PC-3 (cell line): ENCODE measurements around the gene RRM1. TPM values are rescaled to one million over a fixed set of nuclear protein-coding genes. Genes with fewer than 3 reads are reported as not detected.

ENCODE experiments used
- ATAC-seq: fragments of 200-7000 bp; cut with Tn5 transposase; 2 replicates; pipeline ENCODE4 v1.9.1; 2020; ENCODE audit warnings: mild to moderate bottlenecking, moderate library complexity
- BruUV-seq: library from RNA; stranded (reverse); fragments of 400-500 nt; replicated peaks from 2 replicates; lab custom pipeline; 2021; lab: Mats Ljungman, UMichigan
- CTCF ChIA-PET: fragments of 300-600 bp; sonication (Branson Sonifier 250); formaldehyde crosslinking; loops from one replicate; lab custom pipeline; 2022; ENCODE audit warnings: antibody characterized with exemption; lab: Charles Lee
- POLR2A ChIA-PET: fragments of 300-600 bp; sonication (Branson Sonifier 250); formaldehyde crosslinking; loops from one replicate; lab custom pipeline; 2022; ENCODE audit warnings: antibody characterized with exemption; ENCODE audit not compliant: unreplicated experiment; lab: Charles Lee
- DNase-seq: peaks from one replicate; pipeline ENCODE4 v3.0.0-alpha.2; 2015
- H2AFZ ChIP-seq: fragments of 300-600 bp; sonication (generic); 2 replicates; pipeline ENCODE4 v1.6.0; 2016; ENCODE audit warnings: antibody characterized with exemption, low read length
- H3F3A ChIP-seq: fragments of 300-600 bp; sonication (generic); one replicate; pipeline ENCODE4 v1.6.0; 2017; ENCODE audit warnings: antibody characterized with exemption, low read length, control low read depth, mild to moderate bottlenecking; ENCODE audit not compliant: unreplicated experiment
- H3K27ac ChIP-seq: fragments of 300-600 bp; sonication (generic); 2 replicates; pipeline ENCODE4 v1.5.1; 2016; ENCODE audit warnings: mild to moderate bottlenecking, low read length
- H3K27me3 ChIP-seq: fragments of 300-600 bp; sonication (generic); 2 replicates; pipeline ENCODE4 v1.6.1; 2016; ENCODE audit warnings: low read length, mixed read lengths
- H3K36me3 ChIP-seq: fragments of 300-600 bp; sonication (generic); 2 replicates; pipeline ENCODE4 v1.6.1; 2016; ENCODE audit warnings: low read depth, mixed run types, low read length, mixed read lengths
- H3K4me1 ChIP-seq: fragments of 300-600 bp; sonication (generic); 2 replicates; pipeline ENCODE4 v1.5.1; 2016; ENCODE audit warnings: low read length; ENCODE audit not compliant: insufficient read depth
- H3K4me2 ChIP-seq: fragments of 300-600 bp; sonication (generic); 2 replicates; pipeline ENCODE4 v1.6.0; 2016; ENCODE audit warnings: low read length
- H3K4me3 ChIP-seq: fragments of 300-600 bp; sonication (generic); 2 replicates; pipeline ENCODE4 v1.5.1; 2016; ENCODE audit warnings: mild to moderate bottlenecking, low read length, mixed read lengths
- H3K79me2 ChIP-seq: fragments of 300-600 bp; sonication (generic); 2 replicates; pipeline ENCODE4 v1.6.1; 2017; ENCODE audit warnings: low read length, mixed read lengths
- H3K9ac ChIP-seq: fragments of 300-600 bp; sonication (generic); 2 replicates; pipeline ENCODE4 v1.6.0; 2016; ENCODE audit warnings: mild to moderate bottlenecking, low read length
- H3K9me2 ChIP-seq: fragments of 300-600 bp; sonication (generic); replicated peaks from 2 replicates; pipeline ENCODE4 v1.6.1; 2016; ENCODE audit warnings: mixed run types, low read length, mixed read lengths
- H3K9me3 ChIP-seq: fragments of 300-600 bp; sonication (generic); 2 replicates; pipeline ENCODE4 v1.6.1; 2016; ENCODE audit warnings: low read length, mixed read lengths
- H4K20me1 ChIP-seq: fragments of 300-600 bp; sonication (generic); 2 replicates; pipeline ENCODE4 v1.6.1; 2016; ENCODE audit warnings: low read length, mixed read lengths
- EZH2 ChIP-seq: fragments of 300-600 bp; sonication (generic); IDR thresholded peaks from one replicate; pipeline ENCODE4 v1.6.1; 2017; ENCODE audit warnings: antibody characterized with exemption, mild to moderate bottlenecking, low read length; ENCODE audit not compliant: unreplicated experiment
- EZH2phosphoT487 ChIP-seq: fragments of 300-600 bp; sonication (generic); IDR thresholded peaks from 2 replicates; pipeline ENCODE4 v1.6.1; 2018; ENCODE audit warnings: mild to moderate bottlenecking, antibody characterized with exemption, low read length, borderline replicate concordance
- intact Hi-C: fragments of 100-400 bp; cut with micrococcal nuclease; formaldehyde crosslinking; loops from 2 replicates; pipeline ENCODE4 v1.9.0; 2023
- total RNA-seq: library from RNA; depleted of rRNA; stranded (reverse); fragments of >200 nt; gene quantifications from 2 replicates; pipeline ENCODE4 v1.2.3, GENCODE V29; 2014
- TF ChIP-seq, protein P1 (sequence below): fragments of 300-600 bp; sonication (generic); conservative IDR thresholded peaks from 2 replicates; pipeline ENCODE4 v1.5.1; 2017; ENCODE audit warnings: antibody characterized with exemption, low read depth, mild to moderate bottlenecking, low read length

RRM1 gene
- total RNA-seq, 1 experiment from 2014 or later = 106 TPM

DNA sequence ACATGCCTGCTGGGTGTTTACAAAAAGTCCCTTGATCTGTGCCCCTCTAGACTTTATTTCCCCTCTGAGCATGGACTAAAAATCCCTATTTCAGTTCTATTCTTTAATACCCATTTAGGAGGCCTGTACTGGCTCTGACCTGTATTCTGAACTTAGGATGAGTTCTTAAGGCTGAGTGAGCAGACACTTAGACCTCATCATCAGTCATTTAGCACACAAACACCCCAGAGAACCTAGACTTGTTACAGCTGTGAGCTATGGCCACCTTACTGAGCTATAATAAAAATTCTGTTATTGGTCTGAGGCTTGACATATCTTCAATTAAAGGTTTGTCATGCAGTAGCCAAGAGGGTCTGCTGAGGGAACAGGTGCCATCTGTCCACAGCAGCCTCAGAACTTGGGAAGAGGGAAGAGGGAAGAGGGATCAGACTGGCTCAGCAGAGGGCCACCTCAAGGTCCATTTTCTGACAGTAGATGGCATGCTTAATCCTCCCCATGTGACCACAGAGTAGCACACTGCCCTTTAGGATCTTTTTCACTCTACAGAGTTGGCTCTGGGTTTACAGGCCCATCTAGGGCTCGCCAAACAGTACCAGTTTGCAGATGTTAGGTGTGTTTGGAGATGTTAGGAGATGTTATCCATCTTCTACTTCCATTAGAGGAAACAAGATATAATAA lies 30.2 kb upstream of the RRM1 start:
- CTCF ChIA-PET = interaction anchor here (0.6 to 1.4 kb wide), 4 partner anchors 8 to 223 kb away, joined by 3 to 11 read pairs (median 5); partner anchors contain the start of genes RHOG and STIM1
- Histone ChIP-seq H3K79me2 (no peaks in the 10 kb centered on the region), H3K9ac (no peak overlapping the region), H3K4me1 (peaks cover 17% of the 10 kb centered on the region), H2AFZ (no peak overlapping the region), H3K9me3 (no peaks in the 10 kb centered on the region), H3K4me3 (no peak overlapping the region), H3K27ac (no peak overlapping the region), H3K4me2 (no peak overlapping the region), H3K9me2 (no peaks in the 10 kb centered on the region), H3K36me3 (no peaks in the 10 kb centered on the region), H3K27me3 (no peaks in the 10 kb centered on the region), H3F3A (no peaks in the 10 kb centered on the region), H4K20me1 (no peaks in the 10 kb centered on the region)
- intact Hi-C loops = loop anchor here (5.0 kb wide), 1 partner anchor 157 kb away; no protein-coding TSS in a partner anchor
- no peak for DNase-seq
- no peak; the same call in 1 of the 2 replicates for ATAC-seq
- TF ChIP-seq, protein P1, sequence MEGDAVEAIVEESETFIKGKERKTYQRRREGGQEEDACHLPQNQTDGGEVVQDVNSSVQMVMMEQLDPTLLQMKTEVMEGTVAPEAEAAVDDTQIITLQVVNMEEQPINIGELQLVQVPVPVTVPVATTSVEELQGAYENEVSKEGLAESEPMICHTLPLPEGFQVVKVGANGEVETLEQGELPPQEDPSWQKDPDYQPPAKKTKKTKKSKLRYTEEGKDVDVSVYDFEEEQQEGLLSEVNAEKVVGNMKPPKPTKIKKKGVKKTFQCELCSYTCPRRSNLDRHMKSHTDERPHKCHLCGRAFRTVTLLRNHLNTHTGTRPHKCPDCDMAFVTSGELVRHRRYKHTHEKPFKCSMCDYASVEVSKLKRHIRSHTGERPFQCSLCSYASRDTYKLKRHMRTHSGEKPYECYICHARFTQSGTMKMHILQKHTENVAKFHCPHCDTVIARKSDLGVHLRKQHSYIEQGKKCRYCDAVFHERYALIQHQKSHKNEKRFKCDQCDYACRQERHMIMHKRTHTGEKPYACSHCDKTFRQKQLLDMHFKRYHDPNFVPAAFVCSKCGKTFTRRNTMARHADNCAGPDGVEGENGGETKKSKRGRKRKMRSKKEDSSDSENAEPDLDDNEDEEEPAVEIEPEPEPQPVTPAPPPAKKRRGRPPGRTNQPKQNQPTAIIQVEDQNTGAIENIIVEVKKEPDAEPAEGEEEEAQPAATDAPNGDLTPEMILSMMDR = no peak
- TF ChIP-seq EZH2phosphoT487 = no peak
- TF ChIP-seq EZH2 = no peak
- BruUV-seq = no TSS peak
- POLR2A ChIA-PET = interaction anchor here (0.9 kb wide), 1 partner anchor 223 kb away, joined by 5 read pairs; no protein-coding TSS in a partner anchor

DNA sequence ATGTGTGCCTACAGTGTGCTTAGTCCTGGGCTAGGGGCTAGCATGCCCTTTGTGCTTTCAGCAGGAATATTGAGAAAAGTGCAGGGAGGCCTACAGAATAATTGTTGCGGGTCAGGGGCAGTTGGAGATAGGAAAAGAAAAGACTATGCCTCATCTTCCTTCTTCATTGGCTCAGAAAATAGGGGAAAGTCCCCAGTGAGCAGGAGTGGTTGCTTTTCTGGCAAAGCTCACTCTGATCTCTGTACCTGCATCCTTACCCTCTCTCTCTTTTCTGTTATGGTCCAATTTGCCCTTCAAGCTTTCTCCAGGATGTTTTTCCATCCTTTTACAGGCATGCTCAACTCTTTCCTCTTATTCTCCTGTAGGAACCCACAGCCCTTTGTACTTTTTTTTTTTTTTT lies 29.5 kb upstream of the RRM1 start:
- DNase-seq = no peak
- H3K27me3 ChIP-seq = no peaks in the 10 kb centered on the region
- H3K9ac ChIP-seq = no peak overlapping the region
- no TSS peak for BruUV-seq
- no peak overlapping the region for H3K27ac ChIP-seq
- CTCF ChIA-PET = interaction anchor here (0.6 kb wide), 1 partner anchor 211 kb away, joined by 3 read pairs; no protein-coding TSS in a partner anchor
- no peak overlapping the region for H3K4me3 ChIP-seq
- intact Hi-C loops = no loop called here
- H3K4me2 ChIP-seq = no peak overlapping the region
- H3K4me1 ChIP-seq = peaks cover 17% of the 10 kb centered on the region
- H2AFZ ChIP-seq = no peak overlapping the region
- POLR2A ChIA-PET = no interaction called here
- H3K9me3 ChIP-seq = no peaks in the 10 kb centered on the region
- no peaks in the 10 kb centered on the region for H3K9me2 ChIP-seq
- ATAC-seq = no peak
- no peaks in the 10 kb centered on the region for H3F3A ChIP-seq
- TF ChIP-seq EZH2 (no peak), EZH2phosphoT487 (no peak)
- TF ChIP-seq, protein P1 = no peak
- H3K36me3 ChIP-seq = no peaks in the 10 kb centered on the region
- H3K79me2 ChIP-seq = no peaks in the 10 kb centered on the region
- H4K20me1 ChIP-seq = no peaks in the 10 kb centered on the region
